Keratinocyte (primary cell): ENCODE data around the gene SEMA7A. TPM values are rescaled to one million over a fixed set of nuclear protein-coding genes. Genes with fewer than 3 reads are reported as not detected.

Experiments
- DNase-seq: peaks from one replicate; pipeline ENCODE4 v3.0.0-alpha.2; 2011; ENCODE audit warnings: low read depth, missing footprints, low spot score
- FAIRE-seq: peaks from 2 replicates; lab custom pipeline; 2011; peaks lifted over from hg19 to GRCh38; lab: Jason Lieb, UNC
- H2AFZ ChIP-seq: 2 replicates; pipeline ENCODE4 v1.6.0; 2012; ENCODE audit warnings: low read length, control low read depth, inconsistent platforms; ENCODE audit not compliant: control insufficient read depth
- H3K27ac ChIP-seq: 2 replicates; pipeline ENCODE4 v1.5.1; 2011; ENCODE audit warnings: low read length; ENCODE audit not compliant: control insufficient read depth, insufficient read depth
- H3K27me3 ChIP-seq: 3 replicates; pipeline ENCODE4 v1.6.0; 2011; ENCODE audit warnings: low read length; ENCODE audit not compliant: control insufficient read depth, insufficient read depth; ENCODE audit errors: extremely low read depth
- H3K36me3 ChIP-seq, 2 experiments: 2 replicates in 1 of 2; 3 replicates in 1 of 2; pipeline ENCODE4 v1.5.1; 2011; ENCODE audit warnings: low read length in 2 of 2, mild to moderate bottlenecking in 1 of 2; ENCODE audit not compliant: control insufficient read depth in 2 of 2, insufficient read depth in 2 of 2; ENCODE audit errors: extremely low read depth in 1 of 2
- H3K4me1 ChIP-seq: 3 replicates; pipeline ENCODE4 v1.5.1; 2011; ENCODE audit warnings: low read length; ENCODE audit not compliant: control insufficient read depth, insufficient read depth; ENCODE audit errors: extremely low read depth
- H3K4me2 ChIP-seq: 3 replicates; pipeline ENCODE4 v1.6.0; 2011; ENCODE audit warnings: low read depth, low read length; ENCODE audit not compliant: control insufficient read depth, insufficient read depth; ENCODE audit errors: extremely low read depth
- H3K4me3 ChIP-seq, 3 experiments: fragments of 200-600 bp in 1 of 3; sonication (generic) in 1 of 3; 2 replicates in 2 of 3; 3 replicates in 1 of 3; pipeline ENCODE4 v1.5.1; 2011 to 2016; ENCODE audit warnings: low read length in 3 of 3, mild to moderate bottlenecking in 3 of 3, control low read depth in 2 of 3, inconsistent platforms in 1 of 3, low read depth in 1 of 3, mixed read lengths in 1 of 3, mixed run types in 1 of 3, moderate library complexity in 1 of 3; ENCODE audit not compliant: control insufficient read depth in 2 of 3, insufficient read depth in 2 of 3; ENCODE audit errors: extremely low read depth in 1 of 3
- H3K79me2 ChIP-seq: 2 replicates; pipeline ENCODE4 v1.6.0; 2012; ENCODE audit warnings: low read length; ENCODE audit not compliant: control insufficient read depth, insufficient read depth
- H3K9ac ChIP-seq: 3 replicates; pipeline ENCODE4 v1.6.0; 2011; ENCODE audit warnings: low read length; ENCODE audit not compliant: control insufficient read depth, insufficient read depth; ENCODE audit errors: extremely low read depth
- H3K9me1 ChIP-seq: 3 replicates; pipeline ENCODE4 v1.6.0; 2011; ENCODE audit warnings: low read length; ENCODE audit not compliant: control insufficient read depth, insufficient read depth; ENCODE audit errors: extremely low read depth
- H3K9me3 ChIP-seq: 2 replicates; pipeline ENCODE4 v1.5.1; 2012; ENCODE audit warnings: low read depth, low read length; ENCODE audit not compliant: control insufficient read depth
- H4K20me1 ChIP-seq: 3 replicates; pipeline ENCODE4 v1.6.0; 2011; ENCODE audit warnings: low read length; ENCODE audit not compliant: control insufficient read depth, insufficient read depth; ENCODE audit errors: extremely low read depth
- EZH2 ChIP-seq: IDR thresholded peaks from one replicate; pipeline ENCODE4 v1.6.1; 2012; ENCODE audit warnings: inconsistent platforms, mild to moderate bottlenecking, low read length, moderate library complexity
- dilution Hi-C: fragments of 300-500 bp; cut with MboI; formaldehyde crosslinking; loops from one replicate; pipeline ENCODE4 v1.7.0; 2020; ENCODE audit warnings: low sequenced_read_pairs; ENCODE audit not compliant: extremely low pct_ligation_motif_present
- polyA plus RNA-seq, 5 experiments: library from polyadenylated mRNA; depleted of rRNA in 3 of 5; stranded (reverse) in 3 of 5; stranded (forward) in 1 of 5; unstranded in 1 of 5; fragments of >200 nt; gene quantifications; 1 replicate in 1 of 5; 2 replicates in 3 of 5; 3 replicates in 1 of 5; pipeline versions ENCODE4 v1.2.1 to v1.2.3, GENCODE V29; 2011 to 2012; ENCODE audit warnings: missing spikeins in 2 of 5, low read depth in 1 of 5, low replicate concordance in 1 of 5
- TF ChIP-seq, protein P1 (sequence below), 3 experiments: IDR thresholded peaks in 1 of 3; conservative IDR thresholded peaks in 1 of 3; optimal IDR thresholded peaks in 1 of 3; 2 replicates in 2 of 3; 3 replicates in 1 of 3; pipeline versions ENCODE3 to v1.5.1; 2011; ENCODE audit warnings: low read length in 3 of 3, mild to moderate bottlenecking in 3 of 3, moderate library complexity in 2 of 3, control low read depth in 1 of 3, inconsistent platforms in 1 of 3; ENCODE audit not compliant: insufficient read depth in 2 of 3; ENCODE audit errors: extremely low read depth in 1 of 3

Gene SEMA7A
- polyA plus RNA-seq, 1 donor (not counting 4 experiments of a cell fraction or from before 2014, with no cell fraction given) = 8.0 TPM

- Histone ChIP-seq H3K27me3 (no peaks in the 10 kb centered on the region), H2AFZ (no peak overlapping the region), H3K36me3 (peaks cover 9 to 32% of the 10 kb centered on the region in 2 experiments), H3K9ac (no peak overlapping the region), H3K4me3 (no peak overlapping the region), H3K27ac (no peak overlapping the region), H3K9me3 (no peaks in the 10 kb centered on the region), H3K4me2 (no peak overlapping the region), H4K20me1 (no peaks in the 10 kb centered on the region), H3K4me1 (no peaks in the 10 kb centered on the region), H3K79me2 (no peaks in the 10 kb centered on the region), H3K9me1 (no peaks in the 10 kb centered on the region)
- FAIRE-seq (no peak), DNase-seq (no peak)
- TF ChIP-seq, protein P1, sequence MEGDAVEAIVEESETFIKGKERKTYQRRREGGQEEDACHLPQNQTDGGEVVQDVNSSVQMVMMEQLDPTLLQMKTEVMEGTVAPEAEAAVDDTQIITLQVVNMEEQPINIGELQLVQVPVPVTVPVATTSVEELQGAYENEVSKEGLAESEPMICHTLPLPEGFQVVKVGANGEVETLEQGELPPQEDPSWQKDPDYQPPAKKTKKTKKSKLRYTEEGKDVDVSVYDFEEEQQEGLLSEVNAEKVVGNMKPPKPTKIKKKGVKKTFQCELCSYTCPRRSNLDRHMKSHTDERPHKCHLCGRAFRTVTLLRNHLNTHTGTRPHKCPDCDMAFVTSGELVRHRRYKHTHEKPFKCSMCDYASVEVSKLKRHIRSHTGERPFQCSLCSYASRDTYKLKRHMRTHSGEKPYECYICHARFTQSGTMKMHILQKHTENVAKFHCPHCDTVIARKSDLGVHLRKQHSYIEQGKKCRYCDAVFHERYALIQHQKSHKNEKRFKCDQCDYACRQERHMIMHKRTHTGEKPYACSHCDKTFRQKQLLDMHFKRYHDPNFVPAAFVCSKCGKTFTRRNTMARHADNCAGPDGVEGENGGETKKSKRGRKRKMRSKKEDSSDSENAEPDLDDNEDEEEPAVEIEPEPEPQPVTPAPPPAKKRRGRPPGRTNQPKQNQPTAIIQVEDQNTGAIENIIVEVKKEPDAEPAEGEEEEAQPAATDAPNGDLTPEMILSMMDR (optimal IDR thresholded peaks at IDR 0.05 in 1 of 3, IDR thresholded peaks at IDR 0.05 in 1 of 3, conservative IDR thresholded peaks at IDR 0.05 in 1 of 3; ENCODE audit: extremely low read depth in 1 of 3, insufficient read depth in 2 of 3, low read length in 3 of 3) = no peak
- no peak for TF ChIP-seq EZH2
- dilution Hi-C loops = no loop called here
These were observed 15.3 kb upstream of the SEMA7A start for GRCh38 chr15:74449095-74449494.

- no peak for TF ChIP-seq EZH2
These were observed 12.3 kb upstream of the SEMA7A start for GRCh38 chr15:74445816-74446763.

More at GRCh38 chr15:74445816-74446763, 12.3 kb upstream of the SEMA7A start:
- no peak for FAIRE-seq
- H3K4me2 ChIP-seq = no peak overlapping the region
- dilution Hi-C loops = no loop called here
- no peaks in the 10 kb centered on the region for H4K20me1 ChIP-seq
- no peaks in the 10 kb centered on the region for H3K9me3 ChIP-seq
- no peaks in the 10 kb centered on the region for H3K4me1 ChIP-seq
- H2AFZ ChIP-seq = no peak overlapping the region
- no peak overlapping the region for H3K4me3 ChIP-seq
- no peak for DNase-seq
- H3K9ac ChIP-seq = no peak overlapping the region
- H3K27me3 ChIP-seq = no peaks in the 10 kb centered on the region
- H3K36me3 ChIP-seq = peaks cover 9 to 25% of the 10 kb centered on the region in 2 experiments
- H3K27ac ChIP-seq = no peak overlapping the region
- H3K79me2 ChIP-seq = no peaks in the 10 kb centered on the region
- no peaks in the 10 kb centered on the region for H3K9me1 ChIP-seq
